Right renal pelvis (tissue), 4 donors: ENCODE measurements around the gene ASTL. TPM values are rescaled to one million over a fixed set of nuclear protein-coding genes. Genes with fewer than 3 reads are reported as not detected.

Source experiments
- DNase-seq, 4 donors: peaks; one replicate each; pipeline ENCODE4 v3.0.0-alpha.2; 2013; ENCODE audit warnings: low read depth in 4 of 4, low spot score in 3 of 4, missing footprints in 1 of 4
- polyA plus RNA-seq, 4 donors: library from polyadenylated mRNA; unstranded; fragments of 120-200 nt; gene quantifications; one replicate each; pipeline ENCODE4 v1.2.1, GENCODE V29; 2013; ENCODE audit not compliant: insufficient read length in 4 of 4

Gene ASTL
- polyA plus RNA-seq, 4 donors = 0.23 to 0.32 TPM; not detected in 2

- no peak for DNase-seq
These were observed 22.5 kb downstream of the ASTL start for GRCh38 chr2:96115631-96116423.

- no peak for DNase-seq
These were observed 23.3 kb downstream of the ASTL start for GRCh38 chr2:96114903-96115581.

DNA sequence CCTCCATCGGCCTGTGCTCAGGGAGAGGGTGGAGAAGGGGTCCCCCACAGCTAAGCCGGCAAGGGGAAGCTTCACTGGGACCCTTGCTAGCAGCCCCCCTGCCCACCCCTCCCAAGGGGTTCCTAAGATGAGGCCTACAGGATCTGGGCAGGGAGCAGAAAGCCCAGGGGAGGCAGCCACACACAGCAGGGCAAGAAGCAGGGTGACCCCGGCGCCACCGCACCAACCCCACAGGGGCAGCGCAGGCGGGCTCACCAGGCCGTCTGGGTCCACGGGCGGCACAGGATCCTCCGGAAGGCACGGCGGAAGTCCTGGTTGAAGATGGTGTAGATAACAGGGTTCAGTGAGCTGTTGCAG lies 23.8 kb downstream of the ASTL start:
- no peak for DNase-seq

DNA sequence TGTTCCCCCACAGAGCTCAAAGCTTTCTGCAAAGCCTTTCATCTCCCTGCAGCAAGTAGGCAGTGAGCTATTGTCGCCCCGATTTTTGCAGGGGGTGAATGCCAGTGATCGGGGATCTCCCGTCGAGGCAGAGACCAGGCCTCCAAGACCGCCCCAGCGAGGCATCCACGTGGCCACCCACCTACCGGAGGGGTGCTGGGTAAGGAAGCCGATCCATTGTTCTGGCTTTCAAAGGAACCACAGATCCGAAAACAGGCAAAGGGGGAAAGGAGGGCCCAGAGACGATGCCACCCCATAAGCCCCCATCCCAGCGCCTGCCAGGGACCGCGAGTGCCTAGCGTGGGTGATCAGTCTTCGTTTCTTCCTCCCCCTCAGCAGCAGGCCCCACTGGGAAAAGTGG lies 24.4 kb downstream of the ASTL start:
- DNase-seq = no peak

- no peak for DNase-seq
These were observed 25.0 kb downstream of the ASTL start for GRCh38 chr2:96113367-96113677.

DNA sequence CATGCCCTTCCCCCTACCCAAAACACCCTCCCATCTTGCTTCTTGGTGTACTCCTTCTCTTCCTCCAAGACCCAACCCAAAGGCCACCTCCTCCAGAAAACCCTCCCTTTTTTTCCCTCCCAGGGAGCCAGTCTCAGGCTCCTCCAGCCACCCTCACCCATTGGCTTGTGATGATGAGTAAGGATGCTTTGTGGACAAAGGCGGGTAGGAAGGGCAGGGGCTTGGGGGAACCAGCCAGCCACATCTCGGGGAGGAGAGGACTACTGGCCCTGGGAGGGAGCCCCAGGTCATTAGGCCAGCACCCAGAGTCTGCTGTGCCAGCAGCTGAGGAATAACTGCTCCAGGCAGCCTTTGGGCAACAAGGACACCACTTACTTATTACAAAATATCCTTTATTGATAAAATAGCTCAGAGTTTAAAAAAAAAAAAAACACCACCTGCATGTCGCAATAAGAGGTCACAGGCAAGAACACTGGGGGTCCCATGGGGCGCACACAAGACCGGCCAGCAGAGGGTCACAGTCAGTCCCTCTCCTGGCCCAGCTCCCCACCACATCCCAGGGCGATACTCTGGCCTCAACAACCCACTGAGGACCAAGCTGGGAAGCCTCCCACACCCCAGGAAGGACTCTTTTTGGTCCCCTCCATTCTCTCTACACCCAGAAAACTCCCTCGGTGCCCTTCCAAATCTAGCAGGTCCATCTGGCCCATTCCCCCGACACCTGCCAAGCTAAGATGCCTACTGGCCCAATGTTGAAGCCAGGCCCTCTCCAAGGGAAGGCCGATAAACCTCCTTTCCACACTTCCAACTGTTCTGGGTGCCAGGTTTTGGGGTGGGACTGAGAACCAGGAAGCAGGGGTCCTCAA lies 25.6 kb downstream of the ASTL start:
- DNase-seq = no peak

DNA sequence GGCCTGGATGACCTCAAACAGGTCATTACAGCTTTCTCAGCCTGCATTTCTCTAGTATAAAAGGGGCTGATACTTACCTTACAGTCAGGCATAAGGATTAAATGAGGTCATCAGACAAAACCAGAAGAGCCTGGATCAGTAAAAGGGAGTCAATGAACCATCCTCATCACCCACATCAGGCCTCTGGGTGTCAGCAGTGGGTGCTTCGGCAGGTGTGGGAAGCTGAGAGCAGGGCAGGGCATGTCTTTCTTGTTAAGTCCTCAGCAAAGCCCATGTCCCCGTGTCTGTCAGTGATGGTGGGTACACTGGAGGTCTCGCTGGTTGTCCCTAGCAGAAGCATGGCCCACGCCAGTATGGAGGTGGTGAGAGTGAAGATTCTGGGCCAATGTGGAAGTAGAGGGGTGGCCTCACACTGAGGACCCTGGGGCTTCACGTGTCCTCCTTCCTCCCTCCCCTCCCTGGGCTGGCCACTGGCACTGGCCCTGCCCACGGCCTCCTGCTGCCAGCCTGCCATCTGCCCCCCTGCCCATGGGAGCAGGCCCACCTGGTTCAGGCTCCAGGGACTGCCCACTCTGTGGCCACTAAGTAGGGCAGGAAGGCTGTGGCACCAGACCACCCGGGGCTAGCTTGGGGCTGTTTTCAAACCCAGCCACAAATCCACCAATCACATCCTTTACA lies 26.3 kb downstream of the ASTL start:
- no peak for DNase-seq

GRCh38 chr2:96111257-96111640 lies 27.1 kb downstream of the ASTL start:
- DNase-seq = no peak

DNA sequence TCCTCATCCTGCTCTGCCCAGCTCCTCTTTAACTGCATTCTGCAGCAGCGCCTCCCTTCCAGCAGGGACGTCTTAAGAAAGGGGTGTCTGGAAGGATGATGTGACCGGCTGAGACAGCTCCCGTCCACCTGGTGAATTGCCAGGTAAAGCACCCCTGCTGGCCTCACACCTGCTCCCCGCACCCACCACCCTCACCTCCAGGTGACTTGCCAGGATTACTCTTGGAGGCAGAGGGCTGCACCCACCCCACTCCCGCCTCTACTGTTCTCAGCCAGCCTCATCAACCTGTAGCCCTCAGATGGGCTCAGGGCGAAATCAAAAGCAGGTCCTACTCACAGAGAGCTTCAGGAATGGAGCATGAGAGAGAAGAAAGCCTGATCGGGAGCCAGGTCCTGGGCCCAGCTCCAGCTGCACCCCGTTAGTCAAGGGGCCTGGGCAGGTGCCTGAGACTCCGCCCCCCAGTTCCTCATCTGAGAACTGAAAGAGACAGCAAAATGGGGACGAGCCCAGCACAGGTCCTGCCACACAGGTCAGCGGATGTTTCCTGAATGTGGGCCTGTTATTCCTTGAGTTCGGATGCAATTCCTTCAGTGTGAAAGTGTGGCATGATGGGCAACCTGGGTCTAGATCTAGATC lies 27.6 kb downstream of the ASTL start:
- no peak for DNase-seq

GRCh38 chr2:96109931-96110511 lies 28.3 kb downstream of the ASTL start:
- no peak for DNase-seq

DNA sequence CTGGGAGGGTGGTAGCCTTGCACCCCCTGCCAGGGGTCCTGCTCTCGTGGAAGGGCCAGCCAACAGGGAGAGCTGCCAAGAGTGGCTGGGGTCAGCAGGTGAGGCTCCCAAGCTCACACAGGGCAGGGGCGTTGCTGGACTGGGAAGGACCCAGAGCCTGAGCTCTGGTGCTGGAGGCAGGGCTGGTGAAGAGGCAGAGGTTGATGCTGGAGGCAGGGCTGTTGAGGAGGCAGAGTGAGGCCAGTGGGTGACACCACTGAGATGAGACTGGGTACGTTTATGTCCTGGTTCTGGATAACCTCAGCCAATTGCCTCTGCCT lies 29.0 kb downstream of the ASTL start:
- no peak for DNase-seq

- DNase-seq = no peak
These were observed 29.6 kb downstream of the ASTL start for GRCh38 chr2:96108541-96109360.

DNA sequence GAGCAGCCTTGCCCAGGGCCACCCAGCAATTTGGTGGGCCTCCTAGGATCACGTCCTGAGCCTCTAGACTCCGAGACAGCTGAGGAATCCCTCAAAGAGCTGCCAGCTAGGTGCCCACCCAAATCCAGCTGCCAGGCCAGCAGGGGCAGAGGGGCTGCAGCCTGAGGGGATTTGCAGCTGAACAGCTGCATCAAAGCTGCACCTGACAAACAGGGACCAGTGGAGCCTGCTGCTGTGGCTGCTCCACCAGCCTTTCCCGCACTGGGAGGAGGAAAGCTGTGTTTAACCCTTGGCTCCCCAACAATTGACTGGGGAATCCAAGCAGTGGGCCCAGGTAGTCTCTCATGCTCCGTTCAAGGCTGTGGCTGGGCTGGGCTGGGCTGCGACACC lies 30.2 kb downstream of the ASTL start:
- no peak for DNase-seq

GRCh38 chr2:96107708-96108065 lies 30.6 kb downstream of the ASTL start:
- no peak for DNase-seq

DNA sequence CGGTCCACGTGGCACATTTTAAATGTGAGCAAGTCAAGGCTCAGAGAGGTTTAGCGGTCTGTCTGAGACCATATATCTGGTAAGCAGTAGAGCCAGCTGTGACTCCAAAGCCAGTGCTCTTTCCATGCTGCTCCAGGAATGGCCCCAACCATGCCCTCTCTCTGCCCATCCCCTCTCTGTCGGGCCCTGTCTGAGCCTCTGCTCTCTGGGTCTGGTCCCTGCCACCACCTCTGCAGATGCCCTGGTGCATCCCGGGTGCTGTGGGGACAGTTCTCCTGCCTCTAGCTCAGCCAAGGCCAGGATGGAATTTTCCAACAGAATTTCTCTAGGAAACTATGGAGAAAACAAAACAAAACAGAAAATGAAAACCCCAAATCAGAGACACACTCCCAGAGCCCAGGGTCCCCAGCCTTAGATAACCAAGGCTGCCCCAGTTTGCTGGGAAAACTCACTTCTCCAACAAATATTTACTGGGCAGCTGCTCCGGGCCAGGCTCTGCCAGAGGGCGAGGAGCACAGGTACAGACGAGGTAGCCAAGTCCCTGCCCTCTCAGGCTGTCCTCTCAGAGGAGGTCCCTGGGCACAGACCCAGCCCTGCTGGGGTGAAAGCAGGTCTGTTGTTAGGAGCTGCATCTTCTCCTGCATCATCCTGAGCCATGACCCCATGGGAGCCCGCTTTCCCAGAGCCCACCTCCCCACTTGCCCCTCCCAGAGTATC lies 31.2 kb downstream of the ASTL start:
- no peak for DNase-seq

- no peak for DNase-seq
These were observed 32.1 kb downstream of the ASTL start for GRCh38 chr2:96105994-96106715.

- DNase-seq = no peak
These were observed 33.0 kb downstream of the ASTL start for GRCh38 chr2:96105152-96105915.

DNA sequence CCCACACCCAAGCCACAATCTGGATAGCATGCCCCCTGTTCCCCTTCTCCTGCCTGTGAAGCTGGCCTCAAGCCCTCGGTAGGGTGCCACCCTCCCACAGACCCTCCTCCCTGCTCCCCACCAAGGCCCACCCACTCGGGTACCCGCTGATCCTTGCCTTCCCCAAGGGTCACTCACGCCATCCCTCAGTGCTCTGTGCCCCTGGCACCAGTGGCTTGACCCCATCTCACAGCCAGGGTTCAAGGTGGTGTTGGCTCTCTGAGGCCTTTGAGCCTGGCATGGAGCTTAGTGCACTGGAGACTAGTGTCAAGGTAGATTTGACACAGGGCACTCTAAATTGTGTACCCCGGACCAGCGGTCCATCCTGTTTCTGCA lies 33.8 kb downstream of the ASTL start:
- no peak for DNase-seq
